Superior temporal gyrus (tissue), 1 donor: Measurements from ENCODE around the gene IQCK.
"Not testable (repeated sequence)": the region's sequence is repeated elsewhere in the genome, so short reads cannot be mapped to it uniquely, and the experiment has no call there.

Source experiments
- DNase-seq: peaks from one replicate; pipeline ENCODE4 v3.0.0-alpha.2; 2016; ENCODE audit errors: extremely low spot score

IQCK gene

GRCh38 chr16:19717741-19718623 lies at the start of gene IQCK, which contains the start of gene KNOP1:
TSS of gene IQCK (plus strand) at chr16:19718271. CDS start at chr16:19718307, 36 bp downstream.
TSS of gene KNOP1 (minus strand) at chr16:19718227. CDS start at chr16:19715035, 3,192 bp downstream.
- peak; percentile 90 for DNase-seq

GRCh38 chr16:19672378-19672777 lies 45.7 kb upstream of the IQCK start:
- no peak for DNase-seq

GRCh38 chr16:19674485-19674884 lies 43.6 kb upstream of the IQCK start:
- no peak for DNase-seq

- DNase-seq: no peak
Observed at GRCh38 chr16:19677402-19677801, 40.7 kb upstream of the IQCK start.

GRCh38 chr16:19678804-19679203 lies 39.3 kb upstream of the IQCK start:
- no peak for DNase-seq

- DNase-seq: not testable (repeated sequence)
Observed at GRCh38 chr16:19679281-19679680, 38.8 kb upstream of the IQCK start.

GRCh38 chr16:19680881-19681340 lies 37.2 kb upstream of the IQCK start:
- no peak for DNase-seq

GRCh38 chr16:19681637-19682036 lies 36.4 kb upstream of the IQCK start:
- no peak for DNase-seq

GRCh38 chr16:19683453-19684236 lies 34.4 kb upstream of the IQCK start:
- peak; percentile 75 for DNase-seq

- DNase-seq: no peak
Observed at GRCh38 chr16:19685176-19685575, 32.9 kb upstream of the IQCK start.

GRCh38 chr16:19687279-19687678 lies 30.8 kb upstream of the IQCK start:
- DNase-seq: no peak

- DNase-seq: no peak
Observed at GRCh38 chr16:19688396-19689024, 29.6 kb upstream of the IQCK start.

- no peak for DNase-seq
Observed at GRCh38 chr16:19689342-19689741, 28.7 kb upstream of the IQCK start.

- DNase-seq: no peak
Observed at GRCh38 chr16:19690196-19690595, 27.9 kb upstream of the IQCK start.

GRCh38 chr16:19691161-19691711 lies 26.8 kb upstream of the IQCK start:
- DNase-seq: peak; percentile 54

GRCh38 chr16:19694989-19695388 lies 23.1 kb upstream of the IQCK start:
- no peak for DNase-seq

- peak; percentile 43 for DNase-seq
Observed at GRCh38 chr16:19696328-19696727, 21.7 kb upstream of the IQCK start.

- DNase-seq: no peak
Observed at GRCh38 chr16:19696961-19697360, 21.1 kb upstream of the IQCK start.

- DNase-seq: no peak
Observed at GRCh38 chr16:19697756-19698318, 20.2 kb upstream of the IQCK start.

- DNase-seq: no peak
Observed at GRCh38 chr16:19698480-19699465, 19.3 kb upstream of the IQCK start.
